ENCODE results near the gene HARBI1.

HARBI1 gene

GRCh38 chr11:46582588-46582987 lies 34.4 kb downstream of the HARBI1 start:
- Histone ChIP-seq H4K8ac (ENCODE audit: low read depth, low read length) (no peak overlapping the region), H2BK5ac (ENCODE audit: low read depth, low read length, poor library complexity) (no peak overlapping the region), H3K9ac (ENCODE audit: low read length) (no peak overlapping the region), H3K4ac (ENCODE audit: low read depth, low read length) (no peak overlapping the region), H3K79me2 (ENCODE audit: control insufficient read depth, insufficient read depth, low read length, poor library complexity) (no peaks in the 10 kb centered on the region), H2BK120ac (ENCODE audit: insufficient read depth, low read length, poor library complexity) (no peak overlapping the region), H3K18ac (ENCODE audit: low read length) (no peak overlapping the region), H2AFZ (ENCODE audit: insufficient read depth, low read length, poor library complexity) (no peak overlapping the region), H3K27ac (ENCODE audit: low read depth, low read length) (no peak overlapping the region), H3K14ac (ENCODE audit: low read length) (no peak overlapping the region), H2BK12ac (ENCODE audit: low read length) (no peak overlapping the region), H3K4me2 (ENCODE audit: low read length) (no peak overlapping the region), H3K36me3 (ENCODE audit: control insufficient read depth in 1 of 2, insufficient read depth in 2 of 2, low read length in 2 of 2) (peaks cover 0 to 5% of the 10 kb centered on the region in 2 experiments), H4K91ac (ENCODE audit: low read depth, low read length) (no peak overlapping the region), H4K12ac (ENCODE audit: low read depth, low read length) (no peak overlapping the region), H3K4me1 (ENCODE audit: control insufficient read depth in 1 of 2, insufficient read depth in 2 of 2, low read length in 2 of 2) (no peaks in the 10 kb centered on the region), H3K79me1 (ENCODE audit: low read length) (no peaks in the 10 kb centered on the region), H3K27me3 (ENCODE audit: insufficient read depth, low read length) (no peaks in the 10 kb centered on the region), H3K4me3 (ENCODE audit: low read depth, low read length) (no peak overlapping the region), H2AK5ac (ENCODE audit: low read length) (no peak overlapping the region), H3K9me3 (ENCODE audit: insufficient read depth, low read depth, low read length) (no peaks in the 10 kb centered on the region), H3K23ac (ENCODE audit: low read length) (no peak overlapping the region)
- no CpG with 5 or more reads among the region's 5 CpGs for WGBS (ENCODE audit: extremely low coverage, insufficient coverage, insufficient read length)
- DNase-seq: no peak

- H3K4ac ChIP-seq (ENCODE audit: low read depth, low read length): no peak overlapping the region
- no peak overlapping the region for H3K18ac ChIP-seq (ENCODE audit: low read length)
- no peaks in the 10 kb centered on the region for H3K79me2 ChIP-seq (ENCODE audit: control insufficient read depth, insufficient read depth, low read length, poor library complexity)
- no peak overlapping the region for H3K27ac ChIP-seq (ENCODE audit: low read depth, low read length)
- no peak overlapping the region for H3K23ac ChIP-seq (ENCODE audit: low read length)
- no peaks in the 10 kb centered on the region for H3K79me1 ChIP-seq (ENCODE audit: low read length)
- no peaks in the 10 kb centered on the region for H3K36me3 ChIP-seq (ENCODE audit: control insufficient read depth in 1 of 2, insufficient read depth in 2 of 2, low read length in 2 of 2)
- H2AFZ ChIP-seq (ENCODE audit: insufficient read depth, low read length, poor library complexity): no peak overlapping the region
- no peak overlapping the region for H3K4me2 ChIP-seq (ENCODE audit: low read length)
- no peak overlapping the region for H3K14ac ChIP-seq (ENCODE audit: low read length)
- no CpG with 5 or more reads among the region's 1 CpG for WGBS (ENCODE audit: extremely low coverage, insufficient coverage, insufficient read length)
- no peak overlapping the region for H4K8ac ChIP-seq (ENCODE audit: low read depth, low read length)
- no peak overlapping the region for H4K12ac ChIP-seq (ENCODE audit: low read depth, low read length)
- H3K4me3 ChIP-seq (ENCODE audit: low read depth, low read length): no peak overlapping the region
- H2BK120ac ChIP-seq (ENCODE audit: insufficient read depth, low read length, poor library complexity): no peak overlapping the region
- H3K9ac ChIP-seq (ENCODE audit: low read length): no peak overlapping the region
- H3K4me1 ChIP-seq (ENCODE audit: control insufficient read depth in 1 of 2, insufficient read depth in 2 of 2, low read length in 2 of 2): no peaks in the 10 kb centered on the region
- H3K27me3 ChIP-seq (ENCODE audit: insufficient read depth, low read length): no peaks in the 10 kb centered on the region
- no peak overlapping the region for H2BK12ac ChIP-seq (ENCODE audit: low read length)
- no peak overlapping the region for H2AK5ac ChIP-seq (ENCODE audit: low read length)
- no peak overlapping the region for H4K91ac ChIP-seq (ENCODE audit: low read depth, low read length)
- no peak for DNase-seq
- no peak overlapping the region for H2BK5ac ChIP-seq (ENCODE audit: low read depth, low read length, poor library complexity)
- H3K9me3 ChIP-seq (ENCODE audit: insufficient read depth, low read depth, low read length): no peaks in the 10 kb centered on the region
Observed at GRCh38 chr11:46577058-46577457, 40.0 kb downstream of the HARBI1 start.

- no peak overlapping the region for H2BK120ac ChIP-seq (ENCODE audit: insufficient read depth, low read length, poor library complexity)
- H3K23ac ChIP-seq (ENCODE audit: low read length): no peak overlapping the region
- H3K27me3 ChIP-seq (ENCODE audit: insufficient read depth, low read length): no peaks in the 10 kb centered on the region
- no peaks in the 10 kb centered on the region for H3K79me1 ChIP-seq (ENCODE audit: low read length)
- H3K4me3 ChIP-seq (ENCODE audit: low read depth, low read length): no peak overlapping the region
- no peak overlapping the region for H2AK5ac ChIP-seq (ENCODE audit: low read length)
- H3K9me3 ChIP-seq (ENCODE audit: insufficient read depth, low read depth, low read length): no peaks in the 10 kb centered on the region
- no peak overlapping the region for H2BK12ac ChIP-seq (ENCODE audit: low read length)
- no peak overlapping the region for H4K8ac ChIP-seq (ENCODE audit: low read depth, low read length)
- H2BK5ac ChIP-seq (ENCODE audit: low read depth, low read length, poor library complexity): no peak overlapping the region
- H3K27ac ChIP-seq (ENCODE audit: low read depth, low read length): no peak overlapping the region
- no peak overlapping the region for H3K14ac ChIP-seq (ENCODE audit: low read length)
- no peaks in the 10 kb centered on the region for H3K79me2 ChIP-seq (ENCODE audit: control insufficient read depth, insufficient read depth, low read length, poor library complexity)
- DNase-seq: no peak
- no peak overlapping the region for H3K4ac ChIP-seq (ENCODE audit: low read depth, low read length)
- no peak overlapping the region for H4K91ac ChIP-seq (ENCODE audit: low read depth, low read length)
- H3K36me3 ChIP-seq (ENCODE audit: control insufficient read depth in 1 of 2, insufficient read depth in 2 of 2, low read length in 2 of 2): no peaks in the 10 kb centered on the region
- H3K9ac ChIP-seq (ENCODE audit: low read length): no peak overlapping the region
- no peak overlapping the region for H4K12ac ChIP-seq (ENCODE audit: low read depth, low read length)
- H3K4me1 ChIP-seq (ENCODE audit: control insufficient read depth in 1 of 2, insufficient read depth in 2 of 2, low read length in 2 of 2): no peaks in the 10 kb centered on the region
- no peak overlapping the region for H3K18ac ChIP-seq (ENCODE audit: low read length)
- no CpG with 5 or more reads among the region's 1 CpG for WGBS (ENCODE audit: extremely low coverage, insufficient coverage, insufficient read length)
- no peak overlapping the region for H3K4me2 ChIP-seq (ENCODE audit: low read length)
- no peak overlapping the region for H2AFZ ChIP-seq (ENCODE audit: insufficient read depth, low read length, poor library complexity)
Observed at GRCh38 chr11:46574656-46575055, 42.4 kb downstream of the HARBI1 start.

- Histone ChIP-seq H4K12ac (ENCODE audit: low read depth, low read length) (no peak overlapping the region), H3K36me3 (ENCODE audit: control insufficient read depth in 1 of 2, insufficient read depth in 2 of 2, low read length in 2 of 2) (peaks cover 0 to 2% of the 10 kb centered on the region in 2 experiments), H3K4me3 (ENCODE audit: low read depth, low read length) (no peak overlapping the region), H2AK5ac (ENCODE audit: low read length) (no peak overlapping the region), H3K4me1 (ENCODE audit: control insufficient read depth in 1 of 2, insufficient read depth in 2 of 2, low read length in 2 of 2) (no peaks in the 10 kb centered on the region), H3K27ac (ENCODE audit: low read depth, low read length) (no peak overlapping the region), H3K9me3 (ENCODE audit: insufficient read depth, low read depth, low read length) (no peaks in the 10 kb centered on the region), H3K27me3 (ENCODE audit: insufficient read depth, low read length) (no peaks in the 10 kb centered on the region), H3K79me2 (ENCODE audit: control insufficient read depth, insufficient read depth, low read length, poor library complexity) (no peaks in the 10 kb centered on the region), H2BK5ac (ENCODE audit: low read depth, low read length, poor library complexity) (no peak overlapping the region), H3K4ac (ENCODE audit: low read depth, low read length) (no peak overlapping the region), H3K4me2 (ENCODE audit: low read length) (no peak overlapping the region), H3K14ac (ENCODE audit: low read length) (no peak overlapping the region), H4K8ac (ENCODE audit: low read depth, low read length) (no peak overlapping the region), H4K91ac (ENCODE audit: low read depth, low read length) (no peak overlapping the region), H3K18ac (ENCODE audit: low read length) (no peak overlapping the region), H3K23ac (ENCODE audit: low read length) (no peak overlapping the region), H2AFZ (ENCODE audit: insufficient read depth, low read length, poor library complexity) (no peak overlapping the region), H2BK120ac (ENCODE audit: insufficient read depth, low read length, poor library complexity) (no peak overlapping the region), H2BK12ac (ENCODE audit: low read length) (no peak overlapping the region), H3K79me1 (ENCODE audit: low read length) (no peaks in the 10 kb centered on the region), H3K9ac (ENCODE audit: low read length) (no peak overlapping the region)
- no CpG with 5 or more reads among the region's 2 CpGs for WGBS (ENCODE audit: extremely low coverage, insufficient coverage, insufficient read length)
- no peak for DNase-seq
Observed at GRCh38 chr11:46570790-46571398, 46.1 kb downstream of the HARBI1 start.
